HG03064 (cell line): Measurements from ENCODE around the gene DNAJA3.
"Not testable (repeated sequence)": the region's sequence is repeated elsewhere in the genome, so short reads cannot be mapped to it uniquely, and the experiment has no call there.

Source experiments
- ATAC-seq: cut with Tn5 transposase; IDR thresholded peaks from one replicate; pipeline ENCODE4 v1.9.1; 2021; ENCODE audit warnings: low read depth; ENCODE audit not compliant: unreplicated experiment

Gene DNAJA3

GRCh38 chr16:4386951-4387565 lies 38.6 kb upstream of the DNAJA3 start:
- no peak for ATAC-seq

DNA sequence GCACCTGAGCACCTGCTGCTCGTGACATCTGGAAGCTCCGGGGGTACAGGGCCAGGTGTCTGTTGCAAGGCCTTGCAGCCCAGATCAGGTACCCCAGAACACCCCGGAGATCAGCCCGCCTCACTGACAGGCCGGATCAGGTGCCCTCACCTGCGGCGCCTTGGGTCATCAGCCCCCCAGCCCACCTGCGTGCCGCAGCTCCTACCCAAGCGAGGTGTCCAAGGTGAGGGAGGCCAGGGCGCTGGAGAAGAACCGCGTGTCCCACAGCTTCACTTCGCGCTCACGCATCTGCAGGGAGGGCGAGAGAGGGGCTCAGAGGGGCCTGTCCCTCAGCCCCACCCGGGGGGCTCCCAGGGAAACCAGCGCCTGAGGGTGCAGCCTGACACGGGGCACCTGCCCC lies 37.9 kb upstream of the DNAJA3 start:
- no peak for ATAC-seq

DNA sequence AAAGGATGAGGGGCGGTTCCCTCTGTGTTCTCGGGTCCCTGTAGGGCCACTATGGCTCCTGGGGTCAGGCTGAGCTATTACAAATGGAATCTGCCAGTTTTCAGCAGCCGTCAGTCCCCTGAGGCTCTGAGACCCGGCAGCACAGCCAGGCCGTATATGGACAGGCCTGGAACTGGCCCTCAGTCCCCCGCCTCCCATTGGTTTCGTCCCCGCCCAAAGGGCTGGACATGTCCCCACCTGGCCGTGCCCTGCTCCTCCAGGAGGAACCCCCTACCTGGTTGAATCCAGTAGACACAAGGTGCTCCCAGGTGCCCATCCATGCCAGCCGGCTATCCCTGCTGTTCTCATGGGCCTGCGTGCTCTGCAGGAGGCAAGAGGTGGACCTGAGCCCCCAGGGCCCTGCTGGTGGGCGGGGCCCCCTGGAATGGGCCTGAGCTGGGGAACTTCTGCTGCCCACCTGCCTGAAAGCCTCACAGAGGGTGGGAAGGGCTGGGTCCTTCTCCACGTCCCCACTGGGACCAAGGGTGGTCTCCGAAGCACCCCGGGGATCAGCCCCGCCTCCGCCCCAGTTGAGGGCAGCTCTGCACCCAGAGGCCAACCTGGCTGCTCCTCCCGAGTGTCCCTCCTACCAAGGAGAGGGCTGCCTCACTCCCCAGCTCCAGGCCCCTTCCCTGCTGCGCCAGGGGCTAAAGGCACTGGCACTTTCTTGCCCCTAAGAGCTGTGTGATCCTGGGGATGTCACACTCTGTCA lies 37.2 kb upstream of the DNAJA3 start:
- no peak for ATAC-seq

DNA sequence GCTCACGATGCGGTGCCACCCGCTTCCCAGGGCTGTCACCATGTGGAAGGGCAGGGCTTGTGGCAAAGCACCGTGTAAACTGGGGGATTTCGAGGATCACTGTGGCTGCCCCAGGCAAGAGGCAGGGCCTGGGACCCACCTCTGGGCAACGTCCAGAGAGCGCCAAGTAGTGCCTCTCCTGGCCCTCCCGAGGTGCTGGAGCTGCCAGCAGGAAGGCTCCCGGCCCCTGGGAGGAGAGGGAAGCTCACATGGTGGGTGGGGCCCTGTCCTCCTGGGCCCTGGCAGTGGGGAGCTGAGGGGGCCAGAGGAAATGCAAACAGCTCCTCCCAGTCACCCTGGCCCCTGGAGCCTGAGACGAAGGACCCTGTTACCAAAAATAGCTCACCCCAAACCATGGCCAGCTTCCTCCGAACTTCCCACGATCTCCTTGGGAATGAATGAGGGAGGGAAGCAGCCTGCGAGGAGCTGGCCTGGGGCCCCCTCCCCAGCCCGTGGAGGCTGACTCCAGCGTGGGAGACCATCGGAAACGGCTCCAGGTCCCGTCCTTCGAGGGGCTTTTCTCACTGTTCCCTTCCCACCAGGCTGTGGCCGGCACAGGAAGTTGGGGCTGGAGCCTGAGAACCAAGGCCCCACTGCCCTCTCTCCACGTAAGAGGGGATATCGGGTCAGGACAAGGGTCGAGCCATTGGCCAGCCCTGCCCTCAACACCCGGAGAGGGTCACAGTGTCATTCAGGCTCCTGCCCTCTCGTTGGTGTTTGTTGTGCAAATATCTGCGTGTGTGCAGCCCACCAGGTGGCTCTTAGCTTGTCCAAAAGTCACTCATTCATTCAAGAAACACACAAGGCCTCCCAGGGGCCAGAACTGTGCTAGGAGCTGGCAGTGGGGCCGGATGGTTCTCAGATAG lies 36.4 kb upstream of the DNAJA3 start:
- ATAC-seq, result no peak

GRCh38 chr16:4390266-4391260 lies 35.1 kb upstream of the DNAJA3 start:
- ATAC-seq, result no peak

GRCh38 chr16:4391631-4392381 lies 33.9 kb upstream of the DNAJA3 start:
- ATAC-seq, result no peak

GRCh38 chr16:4392382-4393239 lies 33.1 kb upstream of the DNAJA3 start:
- ATAC-seq, result no peak

- ATAC-seq, result no peak
Observed at GRCh38 chr16:4393240-4393600, 32.4 kb upstream of the DNAJA3 start.

GRCh38 chr16:4393850-4394249 lies 31.8 kb upstream of the DNAJA3 start:
- ATAC-seq, result not testable (repeated sequence)

DNA sequence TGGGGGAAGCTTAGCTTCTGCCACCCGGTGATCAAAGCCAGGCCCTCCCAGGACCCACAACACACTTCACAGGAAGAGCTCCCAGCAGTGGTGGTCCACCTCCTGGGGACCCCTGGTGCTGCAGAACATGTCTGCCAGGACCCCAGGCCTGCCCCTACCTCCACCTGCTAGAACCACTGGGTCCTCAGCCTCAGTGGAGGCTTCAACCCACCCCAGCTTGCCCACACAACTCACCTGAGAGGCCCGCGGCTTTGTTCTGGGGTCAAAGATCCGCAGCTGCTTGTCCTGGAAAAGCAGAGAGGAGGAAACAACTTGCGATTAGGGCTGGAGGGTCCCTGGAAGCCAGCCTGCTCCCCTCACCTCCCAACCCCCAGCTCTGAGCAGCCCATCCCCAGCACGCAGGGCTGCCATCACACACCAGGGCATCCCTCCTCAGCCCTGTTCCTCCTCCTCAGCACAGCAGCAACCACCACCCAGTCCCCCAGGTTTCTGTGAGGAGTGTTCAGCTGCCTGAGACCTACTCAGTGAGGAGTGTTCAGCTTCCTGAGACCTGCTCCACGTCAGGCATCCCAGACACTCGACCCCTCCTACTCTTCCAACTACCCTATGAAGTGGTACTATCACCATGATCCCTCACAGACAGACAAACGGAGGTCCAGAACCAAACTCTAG lies 30.5 kb upstream of the DNAJA3 start:
- no peak for ATAC-seq

DNA sequence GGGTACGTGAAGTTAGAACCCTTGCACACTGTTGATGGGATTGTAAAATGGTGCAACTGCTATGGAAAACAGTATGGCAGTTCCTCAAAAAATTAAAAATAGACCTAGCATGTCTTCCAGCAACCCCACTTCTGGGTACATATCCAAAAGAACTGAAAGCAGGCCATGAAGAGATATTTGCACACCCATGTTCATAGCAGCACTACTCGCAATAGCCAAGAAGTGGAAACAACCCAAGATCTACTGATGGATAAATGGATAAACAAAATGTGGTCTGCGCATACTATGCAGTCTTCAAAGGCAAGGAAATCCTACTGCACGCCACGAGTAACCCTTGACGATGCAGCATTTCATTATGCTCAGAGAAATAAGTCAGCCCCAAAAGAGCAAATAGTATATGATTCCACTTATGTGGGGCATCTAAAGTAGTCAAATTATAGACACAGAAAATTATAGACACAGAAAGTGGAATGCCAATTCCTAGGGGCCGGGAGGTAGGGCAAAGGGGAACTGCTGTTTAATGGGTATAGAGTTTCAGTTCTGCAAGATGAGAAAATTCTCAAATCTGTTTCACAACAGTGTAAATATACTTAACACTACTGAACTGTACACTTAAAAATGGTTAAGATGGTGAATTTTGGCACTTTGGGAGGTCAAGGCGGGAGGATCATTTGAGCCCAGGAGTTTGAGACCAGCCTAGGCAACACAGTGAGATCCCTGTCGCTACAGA lies 26.5 kb upstream of the DNAJA3 start:
- no peak for ATAC-seq

- ATAC-seq, result no peak
Observed at GRCh38 chr16:4401094-4401501, 24.6 kb upstream of the DNAJA3 start.

DNA sequence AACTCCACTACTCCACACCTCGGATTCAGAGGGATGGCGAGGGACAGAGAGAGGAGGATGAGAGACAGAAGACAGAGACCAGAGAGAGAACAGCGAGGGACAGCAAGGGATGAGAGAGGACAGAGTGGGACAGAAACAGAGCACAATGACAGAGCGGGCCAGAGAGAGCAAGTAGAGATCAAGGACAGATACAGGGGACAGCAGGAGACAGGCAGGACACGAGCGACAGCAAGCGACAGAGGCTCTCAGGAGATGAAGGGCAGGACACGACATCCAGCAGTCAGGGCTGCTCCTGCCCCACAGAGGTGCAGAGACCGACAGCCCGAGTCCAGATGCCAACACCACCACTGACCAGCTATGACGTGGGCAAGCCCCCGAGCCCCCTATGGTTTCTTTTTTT lies 24.2 kb upstream of the DNAJA3 start:
- ATAC-seq, result no peak

GRCh38 chr16:4402439-4403132 lies 23.1 kb upstream of the DNAJA3 start:
- no peak for ATAC-seq

- no peak for ATAC-seq
Observed at GRCh38 chr16:4403133-4403949, 22.3 kb upstream of the DNAJA3 start.
